ENCODE results near the gene SH3BP4. TPM values are rescaled to one million over a fixed set of nuclear protein-coding genes. Genes with fewer than 3 reads are reported as not detected.

SH3BP4 gene
- total and polyA plus RNA-seq, 2 of the 13 experiments (the other 11 are each of a cell fraction or from before 2014, with no cell fraction given): 34.6 to 99.1 TPM

- TF ChIP-seq DDIT3 (CRISPR knock-in tag; IDR thresholded peaks at IDR 0.05): no peak
- TF ChIP-seq USF2 (IDR thresholded peaks at IDR 0.05; ENCODE audit: low read depth, low read length): no peak
- no peak; the same call in 1 of the 2 replicates for TF ChIP-seq USF2 (CRISPR knock-in tag; IDR thresholded peaks at IDR 0.05; ENCODE audit: borderline replicate concordance)
- TF ChIP-seq NFE2L2 (IDR thresholded peaks at IDR 0.05; ENCODE audit: low read length): no peak
- no peak for TF ChIP-seq RBM39 (IDR thresholded peaks at IDR 0.05; ENCODE audit: low read depth, low read length, poor library complexity, severe bottlenecking)
- TF ChIP-seq MAFK (conservative IDR thresholded peaks at IDR 0.05 in 1 of 2, IDR thresholded peaks at IDR 0.05 in 1 of 2; ENCODE audit: low read length in 2 of 2): no peak
- peak; percentile 40; the same call in 1 of the 2 replicates for TF ChIP-seq SSRP1 (CRISPR knock-in tag; IDR thresholded peaks at IDR 0.05)
- peak; percentile 90; the same call in 1 of the 2 replicates for TF ChIP-seq ZKSCAN8 (CRISPR knock-in tag; IDR thresholded peaks at IDR 0.05; ENCODE audit: borderline replicate concordance)
- peak; percentile 97 for TF ChIP-seq MYPOP (CRISPR knock-in tag; IDR thresholded peaks at IDR 0.05)
- no peak for TF ChIP-seq ATAD3A (CRISPR knock-in tag; IDR thresholded peaks at IDR 0.05)
- peak; percentile 70 for TF ChIP-seq FOSL2 (CRISPR knock-in tag; IDR thresholded peaks at IDR 0.05)
- TF ChIP-seq TRAFD1 (CRISPR knock-in tag; IDR thresholded peaks at IDR 0.05; ENCODE audit: borderline replicate concordance): no peak
- TF ChIP-seq THAP11 (CRISPR knock-in tag; IDR thresholded peaks at IDR 0.05): peak; percentile 79
- TF ChIP-seq PHF8 (CRISPR knock-in tag; IDR thresholded peaks at IDR 0.05): peak; percentile 69
- TF ChIP-seq SMAD1 (CRISPR knock-in tag; IDR thresholded peaks at IDR 0.05; ENCODE audit: borderline replicate concordance, low read depth): peak; percentile 94; the same call in 1 of the 2 replicates
- TF ChIP-seq TOE1 (CRISPR knock-in tag; IDR thresholded peaks at IDR 0.05): no peak; the same call in 1 of the 2 replicates
- peak; percentile 99 for TF ChIP-seq CCDC6 (CRISPR knock-in tag; IDR thresholded peaks at IDR 0.05)
- TF ChIP-seq SRSF9 (IDR thresholded peaks at IDR 0.05; ENCODE audit: borderline replicate concordance, insufficient read depth, low read depth, low read length, poor library complexity, severe bottlenecking): no peak
- 0 out of 2 replicates have a peak, but pooled peaks have one; percentile 38 for TF ChIP-seq CEBPB (IDR thresholded peaks at IDR 0.05; ENCODE audit: borderline replicate concordance, low read depth, low read length)
- peak; percentile 94 for TF ChIP-seq ZBTB39 (CRISPR knock-in tag; IDR thresholded peaks at IDR 0.05)
- peak; percentile 71; the same call in 1 of the 2 replicates for TF ChIP-seq ZNF460 (CRISPR knock-in tag; IDR thresholded peaks at IDR 0.05; ENCODE audit: borderline replicate concordance)
Observed at GRCh38 chr2:235005603-235006259, 53.9 kb downstream of the SH3BP4 start (continued).

All from HepG2 (cell line).